Stimulated activated CD8-positive, alpha-beta memory T cell treated with anti-CD3 and anti-CD28 coated beads, Interleukin-12 subunit alpha, Interleukin-12 subunit beta, amount 100 ng/mL, for 24 hours (primary cell): Measurements from ENCODE around the gene TMEM208.
A peak's percentile ranks its signal among the peaks of the same experiment; 100 is the strongest.

ENCODE experiments used
- DNase-seq: peaks from one replicate; pipeline ENCODE4 v3.0.0-alpha.2; 2020; ENCODE audit errors: extremely low read depth

Gene TMEM208

DNA sequence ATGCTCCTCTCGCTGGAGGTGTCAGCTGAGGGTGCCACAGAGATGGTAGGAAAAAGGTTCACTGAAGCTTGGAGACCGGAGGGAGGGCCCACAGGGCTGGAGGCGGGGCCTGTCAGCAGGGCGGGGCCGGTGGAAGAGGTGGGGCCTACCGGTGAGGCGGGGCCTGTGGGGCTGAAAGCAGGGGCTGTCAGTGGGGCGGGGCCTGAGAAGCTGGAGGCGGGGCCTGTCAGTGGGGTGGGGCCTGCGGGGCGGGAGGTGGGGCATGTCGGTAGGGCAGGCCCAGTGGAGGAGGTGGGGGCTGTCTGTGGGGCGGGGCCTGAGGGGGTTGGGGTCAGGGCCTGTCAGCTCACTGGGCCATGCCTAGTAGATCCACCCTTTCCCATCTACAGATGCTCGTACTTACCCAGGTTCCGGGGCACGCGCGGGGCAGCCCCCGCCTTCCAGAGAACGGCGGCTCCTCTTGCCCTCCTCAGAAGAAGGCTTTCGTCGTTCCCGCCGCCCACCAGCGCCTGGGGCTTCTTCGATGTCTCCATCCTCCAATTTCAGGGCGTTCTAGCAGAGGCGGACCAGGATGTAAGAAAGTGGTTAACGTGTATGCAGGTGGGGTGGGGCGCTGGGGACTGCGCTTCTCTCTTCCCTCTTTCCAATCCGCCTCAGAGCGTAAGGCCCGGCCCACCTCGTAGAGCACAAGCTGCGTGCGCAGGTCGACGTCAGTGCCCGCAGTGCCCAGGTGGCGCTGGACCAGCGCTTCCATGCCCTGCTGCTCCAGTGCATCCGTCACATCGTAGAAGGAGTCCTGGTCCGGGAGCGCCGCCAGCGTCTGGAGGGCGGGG is 9.8 kb downstream of the TMEM208 start:
- peak; percentile 56 for DNase-seq

DNA sequence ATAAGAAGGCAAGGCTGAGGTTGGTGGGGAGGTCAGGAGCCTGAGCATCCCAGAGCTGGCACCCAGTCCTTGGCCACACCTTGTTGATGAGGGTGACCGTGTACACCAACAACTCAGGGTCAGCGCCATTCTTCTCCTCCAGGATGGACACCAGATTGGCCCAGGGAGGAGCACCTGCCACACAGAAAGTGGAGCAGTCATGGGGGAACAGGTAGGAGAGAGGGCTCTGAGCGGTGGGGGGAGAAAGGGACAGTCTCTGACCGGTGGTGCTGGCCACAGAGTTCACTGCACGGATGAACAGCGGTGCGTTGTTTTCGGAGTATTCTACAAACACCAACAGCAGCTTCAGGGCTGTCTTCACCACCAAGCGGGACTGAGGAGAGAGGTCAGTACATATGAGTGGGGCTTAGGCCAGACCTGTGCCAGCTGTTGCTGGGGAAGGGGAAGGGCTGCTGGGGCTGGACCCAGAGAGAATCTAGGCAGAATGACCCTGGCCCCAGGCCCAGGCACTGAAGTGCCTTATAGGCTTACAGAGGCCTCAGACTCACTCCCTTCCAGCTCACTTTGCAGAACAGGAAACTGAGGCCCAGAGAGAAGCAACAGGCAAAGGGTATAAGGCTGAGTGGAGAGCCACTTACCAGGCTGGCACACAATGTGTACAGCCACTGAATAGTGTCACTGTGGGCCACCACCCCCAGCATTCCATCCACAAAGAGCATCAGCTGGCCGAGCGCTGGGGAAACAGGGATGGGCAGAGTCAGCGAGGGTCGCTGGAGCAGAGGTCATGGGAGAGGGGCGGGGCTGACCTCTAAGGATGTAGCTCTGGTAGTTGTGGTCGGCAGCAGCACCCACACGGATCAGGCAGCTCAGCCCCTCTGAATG is 10.7 kb downstream of the TMEM208 start:
- DNase-seq, result no peak

DNA sequence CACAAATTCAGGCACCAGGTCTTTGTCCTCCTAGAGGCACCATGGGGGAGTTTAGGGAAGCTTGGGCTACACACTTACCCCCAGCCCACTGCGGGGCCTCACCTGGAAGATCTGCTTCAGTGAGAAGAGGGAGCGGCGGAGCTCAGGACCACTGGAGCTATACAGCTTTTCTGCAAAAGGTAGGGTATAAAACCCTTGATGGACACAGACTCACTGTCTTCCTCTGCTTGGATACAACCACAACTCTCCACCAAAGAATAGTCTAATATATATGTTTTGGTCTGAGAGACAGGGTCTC is 11.3 kb downstream of the TMEM208 start:
- no peak for DNase-seq

DNA sequence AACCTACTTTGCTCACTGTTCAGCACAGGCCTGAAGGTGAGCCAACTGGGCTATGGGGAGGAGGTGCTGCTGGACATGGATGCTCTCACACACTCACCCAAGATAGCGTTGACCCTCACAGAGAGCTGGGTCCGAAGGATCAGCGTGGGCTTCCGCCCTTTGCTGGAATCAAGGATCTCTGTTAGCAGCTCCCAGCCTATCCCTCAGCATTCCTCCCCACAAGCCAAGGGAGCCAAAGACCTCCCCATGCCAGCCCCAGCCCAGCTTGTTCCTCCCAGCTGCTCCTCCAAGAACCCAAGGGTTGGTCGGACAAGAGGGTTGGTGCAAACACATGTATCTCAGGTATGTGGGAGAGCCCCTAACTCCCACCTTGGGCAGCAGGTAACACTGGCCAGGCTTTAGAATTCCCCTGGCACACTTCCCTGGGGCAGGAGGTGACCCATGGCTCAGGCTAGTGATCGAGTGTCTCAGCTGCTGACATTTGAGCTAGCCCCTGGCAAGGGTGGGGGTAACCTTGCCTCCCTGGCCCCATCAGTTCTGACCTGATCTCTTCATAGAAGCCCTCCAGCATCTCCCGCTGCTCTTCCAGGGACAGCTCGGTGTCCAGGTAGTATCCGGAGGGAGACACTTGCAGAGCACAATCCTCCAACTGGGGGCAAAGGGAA is 12.0 kb downstream of the TMEM208 start:
- no peak for DNase-seq

DNA sequence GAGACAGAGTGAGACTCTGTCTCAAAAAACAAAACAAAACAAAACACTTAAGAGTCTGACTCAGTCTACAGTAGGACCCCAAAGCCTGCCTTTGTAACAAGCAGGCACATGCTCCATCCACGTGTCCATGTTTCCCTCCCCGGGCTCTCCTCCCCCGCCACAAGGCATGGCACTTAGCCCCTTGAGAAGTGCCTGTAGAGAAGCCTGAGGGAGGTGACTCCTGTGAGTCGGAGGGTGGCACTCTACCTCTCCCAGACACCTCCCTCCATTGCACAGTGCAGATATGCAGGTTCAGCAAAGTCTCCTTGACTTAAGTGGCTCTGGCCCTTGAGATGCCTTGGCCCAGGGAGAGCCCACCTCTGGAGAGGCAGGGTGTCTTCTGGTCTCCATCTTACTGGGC is 13.6 kb downstream of the TMEM208 start:
- DNase-seq, result no peak

DNA sequence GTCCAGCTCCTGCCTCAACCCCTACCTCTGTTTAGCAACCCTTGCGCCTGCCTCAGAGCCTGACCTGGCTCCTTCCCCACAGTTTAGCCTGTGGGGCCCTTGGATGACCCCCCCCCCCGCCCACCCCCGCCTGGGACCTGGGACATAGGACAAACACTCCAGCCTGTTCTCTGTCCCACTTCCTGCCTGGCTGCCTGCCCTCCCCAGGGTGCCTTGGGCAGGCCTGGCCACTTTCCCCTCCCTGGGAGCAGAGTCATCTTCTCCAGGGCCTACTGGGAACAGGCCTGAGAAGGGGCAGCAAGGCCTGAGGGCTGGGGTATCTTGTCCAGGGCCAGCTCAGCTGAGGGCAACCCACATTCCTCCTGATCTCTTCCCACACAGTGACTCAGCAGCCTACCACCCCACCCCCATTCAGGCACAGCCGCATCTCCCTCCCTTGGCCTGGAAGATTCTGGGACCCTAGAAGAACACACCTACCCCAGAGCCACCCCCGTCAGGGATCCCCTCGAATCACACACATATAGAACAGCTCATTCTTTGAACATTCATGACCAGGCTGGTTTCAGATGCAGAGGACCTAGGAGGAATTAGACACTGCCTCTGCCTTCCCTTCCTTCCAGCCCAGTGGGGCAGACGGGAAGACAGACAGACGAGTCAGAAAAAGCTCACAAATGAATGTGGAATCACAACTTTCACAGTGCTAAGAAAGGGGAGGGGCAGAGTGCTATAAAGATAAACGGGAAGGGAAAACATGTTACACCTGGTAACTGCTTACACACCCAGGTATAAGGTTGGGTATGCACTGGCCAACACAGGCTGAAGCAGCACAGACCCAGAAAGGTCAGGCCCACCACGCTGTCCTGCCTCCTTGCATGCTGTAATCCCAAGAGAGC is 14.3 kb downstream of the TMEM208 start:
- no peak for DNase-seq

- DNase-seq, result no peak
These were observed 15.3 kb downstream of the TMEM208 start for GRCh38 chr16:67242138-67242730.

- DNase-seq, result no peak
These were observed 16.6 kb downstream of the TMEM208 start for GRCh38 chr16:67243481-67243880.

DNA sequence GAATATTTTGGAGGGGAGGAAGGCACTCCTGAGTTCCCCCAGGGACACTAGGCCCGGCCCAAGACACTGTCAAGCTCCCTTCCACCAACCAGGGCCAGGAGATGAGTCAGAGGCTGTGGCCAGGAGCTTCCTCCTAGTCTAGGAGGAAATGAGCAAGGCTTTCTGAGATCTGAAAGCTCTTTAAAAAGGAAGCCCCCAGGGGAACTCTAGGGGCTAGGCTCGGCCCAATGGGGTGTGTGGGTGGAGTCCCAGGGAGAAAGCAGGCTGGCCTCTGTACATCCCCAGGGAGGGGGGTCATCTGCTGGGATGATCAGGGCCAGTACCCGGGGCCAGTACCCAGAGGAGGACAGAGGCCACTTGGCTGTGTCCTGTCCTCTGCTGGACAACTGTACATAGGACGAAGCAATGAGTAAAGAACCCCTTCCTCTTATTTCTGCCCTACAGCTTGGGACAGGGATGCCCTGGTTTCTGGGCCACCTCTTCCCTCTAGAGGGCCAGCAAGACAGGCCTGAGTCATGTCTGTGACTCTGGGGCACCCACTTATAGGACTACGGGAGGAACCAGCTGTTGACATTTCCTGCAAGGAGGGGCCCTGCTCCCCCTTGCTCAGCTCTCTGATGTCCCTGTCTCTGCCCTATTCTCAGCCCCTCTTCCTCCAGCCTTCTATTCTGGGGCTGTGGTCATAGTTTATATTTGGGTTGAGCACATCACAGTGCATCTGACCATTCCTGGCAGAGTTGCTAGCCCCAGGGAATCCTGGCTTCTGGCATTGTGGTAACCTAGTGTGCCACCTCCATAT is 17.7 kb downstream of the TMEM208 start:
- peak; percentile 65 for DNase-seq

DNA sequence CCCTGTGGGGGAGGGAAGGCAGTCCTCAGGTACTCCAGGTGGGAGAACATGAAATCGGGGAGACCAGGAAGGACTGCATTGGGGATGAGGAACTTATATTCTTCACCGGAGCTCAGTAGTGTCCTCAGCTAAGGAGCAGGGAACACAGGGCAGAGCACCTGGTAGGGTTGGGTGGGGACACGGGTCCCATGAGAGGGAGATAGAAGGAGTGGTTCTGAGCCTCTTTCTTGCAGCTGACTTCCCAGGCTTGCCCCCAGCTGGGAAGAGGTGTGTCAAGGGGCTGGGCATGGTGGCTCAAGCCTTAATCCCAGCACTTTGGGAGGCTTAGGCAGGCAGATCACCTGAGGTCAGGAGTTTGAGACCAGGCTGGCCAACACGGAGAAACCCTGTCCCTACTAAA is 18.3 kb downstream of the TMEM208 start:
- DNase-seq, result no peak

DNA sequence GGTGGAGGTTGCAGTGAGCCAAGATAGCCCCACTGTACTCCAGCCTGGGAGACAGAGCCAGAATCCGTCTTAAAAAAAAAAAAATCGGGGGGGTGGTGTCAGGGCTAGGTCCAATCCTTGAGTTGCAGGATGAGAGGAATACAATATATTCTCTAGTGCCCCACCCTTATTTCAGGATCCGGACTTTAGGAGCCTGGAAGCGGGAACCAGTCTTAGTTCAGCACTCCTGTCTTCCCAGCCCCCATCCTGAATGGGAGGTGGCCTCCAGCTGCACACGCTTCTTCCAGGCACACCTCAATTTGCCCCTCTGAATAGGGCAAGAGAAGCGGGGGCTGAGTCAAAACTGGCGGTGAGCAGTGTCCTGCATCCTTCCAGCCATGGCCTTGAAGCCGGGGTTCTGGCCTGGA is 18.7 kb downstream of the TMEM208 start:
- DNase-seq, result no peak

GRCh38 chr16:67246081-67246755 is 19.3 kb downstream of the TMEM208 start:
- DNase-seq, result no peak

GRCh38 chr16:67246756-67247191 is 19.8 kb downstream of the TMEM208 start:
- DNase-seq, result no peak

GRCh38 chr16:67247192-67248072 is 20.5 kb downstream of the TMEM208 start, which contains the start of gene FHOD1:
TSS of gene FHOD1 (minus strand) at chr16:67247481. CDS start at chr16:67247410, 71 bp downstream.
- DNase-seq, result peak; percentile 94

DNA sequence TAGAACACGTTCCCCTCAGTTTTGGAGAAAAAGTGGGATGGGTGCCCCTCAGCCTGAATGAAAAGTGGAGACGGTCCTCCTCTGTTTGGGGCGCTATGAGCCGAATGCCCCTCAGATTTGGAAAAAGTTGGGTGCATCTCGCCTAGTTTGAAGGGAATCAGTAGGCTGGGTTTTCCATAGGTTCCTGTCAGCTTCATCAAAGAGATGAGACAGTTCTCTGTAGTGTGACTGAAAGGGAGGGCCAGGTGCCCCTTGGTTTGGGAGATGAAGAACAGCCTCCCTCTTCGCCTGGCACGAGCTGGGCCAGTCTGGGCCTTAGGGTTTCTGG is 21.1 kb downstream of the TMEM208 start:
- no peak for DNase-seq

DNA sequence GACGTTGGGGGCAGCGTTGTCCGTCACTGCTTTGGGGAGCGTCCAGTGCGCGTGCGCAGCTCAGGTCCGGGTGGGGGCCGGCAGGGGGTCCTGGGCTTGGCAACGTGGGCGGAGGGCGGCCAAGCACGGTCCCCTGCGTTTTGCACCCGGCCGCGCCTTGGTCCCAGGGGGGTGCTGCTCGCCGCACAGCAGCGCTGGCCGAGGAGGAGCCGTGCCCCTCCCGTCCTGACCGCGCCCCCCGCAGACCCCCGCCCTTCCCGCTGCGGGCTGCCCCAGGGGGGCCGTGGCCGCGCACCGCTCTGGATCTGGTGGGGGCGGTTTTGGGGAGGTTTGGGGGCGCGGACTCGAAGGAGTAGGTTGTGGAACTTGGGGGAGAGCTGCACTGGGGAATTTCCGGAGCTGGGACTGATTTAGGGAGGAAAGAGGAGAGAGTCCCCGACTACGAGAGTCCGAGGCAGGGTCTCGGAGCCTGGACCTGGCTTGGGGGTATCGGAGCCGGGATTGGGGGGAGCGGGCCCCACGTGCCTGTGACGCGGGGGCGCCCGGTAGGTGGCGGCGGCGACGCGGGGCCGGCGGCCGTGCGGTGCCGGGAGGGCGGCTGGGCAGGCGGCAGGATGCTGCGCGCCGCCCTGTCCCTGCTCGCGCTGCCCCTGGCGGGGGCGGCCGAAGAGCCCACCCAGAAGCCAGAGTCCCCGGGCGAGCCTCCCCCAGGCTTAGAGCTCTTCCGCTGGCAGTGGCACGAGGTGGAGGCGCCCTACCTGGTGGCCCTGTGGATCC is 21.7 kb downstream of the TMEM208 start, which contains the start of gene SLC9A5:
Gene SLC9A5, plus strand, starts transcription at position 579 of the 777 bp plus-strand sequence. Its CDS starts 36 bp downstream, at position 615.
- no peak for DNase-seq

GRCh38 chr16:67249178-67250044 is 22.5 kb downstream of the TMEM208 start:
- DNase-seq, result no peak
